ENCODE data around the gene LSS. TPM values are rescaled to one million over a fixed set of nuclear protein-coding genes. Genes with fewer than 3 reads are reported as not detected.

Gene LSS
- total RNA-seq, 1 experiment from 2014 or later, result 40.3 TPM

DNA sequence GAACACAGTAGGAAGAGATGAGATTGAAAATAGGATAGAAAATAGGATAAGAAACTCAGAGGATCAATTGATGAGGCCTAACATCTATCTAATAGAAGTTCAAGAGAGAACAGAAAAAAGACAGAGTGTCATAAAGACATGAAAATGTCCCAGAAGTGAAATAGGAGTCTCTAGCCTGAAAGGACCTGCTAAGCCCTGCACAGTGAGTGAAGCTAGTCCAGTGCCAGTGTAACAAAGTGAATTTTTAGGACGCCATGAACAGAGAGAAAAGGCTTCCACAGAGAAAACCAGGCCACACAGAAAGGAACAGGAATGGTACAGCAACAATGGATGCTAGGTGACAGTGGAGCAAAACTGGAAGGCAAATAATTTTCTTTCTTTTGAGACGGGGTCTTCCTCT lies 20.3 kb upstream of the LSS start:
- H3K9me3 ChIP-seq (ENCODE audit: low read length), result no peaks in the 10 kb centered on the region
- no peaks in the 10 kb centered on the region for H3K9me2 ChIP-seq (replicated peaks; ENCODE audit: insufficient read depth, low read length)
- DNase-seq, result no peak
- peak overlapping the region; percentile 6; the same call in 1 of the 2 replicates for H3K9ac ChIP-seq (ENCODE audit: low read length)
- peaks cover 67% of the 10 kb centered on the region for H3K36me3 ChIP-seq (ENCODE audit: insufficient read depth, low read length)
- H3K79me2 ChIP-seq (ENCODE audit: low read length), result peaks cover 21% of the 10 kb centered on the region
- H4K20me1 ChIP-seq (ENCODE audit: insufficient read depth, low read depth, low read length), result no peaks in the 10 kb centered on the region
- H2AFZ ChIP-seq (ENCODE audit: low read length), result no peak overlapping the region
- peak overlapping the region; percentile 86 for H3K27ac ChIP-seq (ENCODE audit: low read length)
- H3K4me3 ChIP-seq (ENCODE audit: low read length), result no peak overlapping the region
- H3K4me2 ChIP-seq (ENCODE audit: low read depth, low read length, poor library complexity, severe bottlenecking), result peak overlapping the region; percentile 65
- no peaks in the 10 kb centered on the region for H3K27me3 ChIP-seq (ENCODE audit: low read length)
- H3K4me1 ChIP-seq (ENCODE audit: low read length), result peaks cover 40% of the 10 kb centered on the region

DNA sequence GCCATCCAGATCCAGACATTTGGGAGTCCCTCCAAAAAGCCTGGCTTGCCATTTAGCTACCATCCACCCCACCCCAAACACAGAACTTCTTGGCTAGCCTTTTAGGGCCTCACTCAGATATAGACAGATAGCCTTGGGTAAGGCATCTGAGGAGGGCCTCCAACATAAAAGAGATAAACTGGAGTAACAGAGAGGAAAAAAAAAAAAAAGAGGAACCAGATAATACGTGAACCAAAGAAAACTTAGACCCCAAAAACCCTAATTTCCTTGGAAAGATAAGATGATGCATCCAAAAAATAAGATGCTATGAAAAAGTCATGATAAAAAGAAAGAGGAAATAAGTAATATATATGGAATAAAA lies 19.8 kb upstream of the LSS start:
- Histone ChIP-seq H3K27ac (ENCODE audit: low read length) (peak overlapping the region; percentile 86), H3K9ac (ENCODE audit: low read length) (peak overlapping the region; percentile 54), H3K79me2 (ENCODE audit: low read length) (peaks cover 21% of the 10 kb centered on the region), H2AFZ (ENCODE audit: low read length) (no peak overlapping the region), H4K20me1 (ENCODE audit: insufficient read depth, low read depth, low read length) (no peaks in the 10 kb centered on the region), H3K4me3 (ENCODE audit: low read length) (peak overlapping the region; percentile 36; the same call in 1 of the 2 replicates), H3K4me1 (ENCODE audit: low read length) (peaks cover 40% of the 10 kb centered on the region), H3K27me3 (ENCODE audit: low read length) (no peaks in the 10 kb centered on the region), H3K9me3 (ENCODE audit: low read length) (no peaks in the 10 kb centered on the region), H3K4me2 (ENCODE audit: low read depth, low read length, poor library complexity, severe bottlenecking) (peak overlapping the region; percentile 65), H3K36me3 (ENCODE audit: insufficient read depth, low read length) (peaks cover 67% of the 10 kb centered on the region), H3K9me2 (replicated peaks; ENCODE audit: insufficient read depth, low read length) (no peaks in the 10 kb centered on the region)
- peak; percentile 55 for DNase-seq

DNA sequence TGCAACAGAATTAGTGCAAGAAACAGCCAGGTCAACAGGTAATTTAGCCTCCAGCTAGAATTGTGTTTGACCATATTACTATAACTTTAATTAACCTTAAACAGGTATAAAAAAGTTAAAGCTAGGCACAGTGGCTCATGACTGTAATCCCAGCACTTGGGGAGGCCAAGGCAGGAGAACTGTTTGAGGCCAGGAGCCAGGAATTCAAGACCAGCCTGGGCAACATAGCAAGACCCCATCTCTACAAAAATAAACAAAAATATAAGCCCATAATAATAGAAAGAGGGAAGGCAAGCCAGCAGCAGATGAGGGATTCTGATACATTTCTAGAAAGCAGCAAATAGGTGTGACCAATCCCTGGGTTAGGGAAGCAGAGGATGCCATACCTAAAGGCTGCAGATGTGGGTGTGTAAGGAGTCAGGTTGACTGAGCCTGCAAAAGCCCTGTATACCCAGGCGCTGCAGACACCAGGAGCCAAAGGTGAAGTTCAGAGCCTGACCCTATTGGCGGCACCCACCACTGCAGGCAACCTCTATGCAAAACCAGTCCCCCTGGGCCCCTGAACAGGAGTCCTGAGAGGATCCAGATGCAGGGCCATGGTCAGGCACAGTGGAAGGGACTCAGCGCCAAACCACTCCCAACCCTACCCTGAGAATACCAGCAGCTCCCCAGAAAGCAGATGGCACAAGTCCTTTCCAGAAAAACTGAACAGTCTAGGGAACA lies 19.3 kb upstream of the LSS start:
- H3K36me3 ChIP-seq (ENCODE audit: insufficient read depth, low read length), result peaks cover 68% of the 10 kb centered on the region
- H2AFZ ChIP-seq (ENCODE audit: low read length), result no peak overlapping the region
- peak; percentile 79 for DNase-seq
- peak overlapping the region; percentile 36; the same call in 1 of the 2 replicates for H3K4me3 ChIP-seq (ENCODE audit: low read length)
- H3K4me2 ChIP-seq (ENCODE audit: low read depth, low read length, poor library complexity, severe bottlenecking), result peak overlapping the region; percentile 65
- H3K9ac ChIP-seq (ENCODE audit: low read length), result peak overlapping the region; percentile 54
- H3K27ac ChIP-seq (ENCODE audit: low read length), result peak overlapping the region; percentile 86
- no peaks in the 10 kb centered on the region for H3K27me3 ChIP-seq (ENCODE audit: low read length)
- peaks cover 21% of the 10 kb centered on the region for H3K79me2 ChIP-seq (ENCODE audit: low read length)
- peaks cover 40% of the 10 kb centered on the region for H3K4me1 ChIP-seq (ENCODE audit: low read length)
- H3K9me3 ChIP-seq (ENCODE audit: low read length), result no peaks in the 10 kb centered on the region
- H3K9me2 ChIP-seq (replicated peaks; ENCODE audit: insufficient read depth, low read length), result no peaks in the 10 kb centered on the region
- no peaks in the 10 kb centered on the region for H4K20me1 ChIP-seq (ENCODE audit: insufficient read depth, low read depth, low read length)

DNA sequence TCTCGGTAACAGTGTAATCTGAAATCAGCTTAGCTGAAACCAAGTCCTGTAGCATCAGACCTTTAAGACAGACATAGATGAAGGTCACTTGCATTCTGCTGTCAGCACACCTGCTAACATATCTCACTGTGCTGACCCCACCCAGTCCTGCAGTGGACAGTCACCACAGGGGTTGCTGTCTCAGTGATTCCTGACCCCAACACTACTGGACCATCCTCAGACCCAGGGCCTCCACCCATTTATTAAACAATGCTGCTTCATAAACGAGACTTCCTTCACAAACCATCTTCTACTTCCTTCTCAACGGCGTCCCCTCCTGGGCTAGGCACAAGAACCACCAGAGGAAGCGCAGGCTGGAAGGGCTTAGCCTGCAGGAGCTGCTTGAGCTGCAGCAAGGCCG lies 17.8 kb upstream of the LSS start:
- Histone ChIP-seq H3K36me3 (ENCODE audit: insufficient read depth, low read length) (peaks cover 78% of the 10 kb centered on the region), H3K79me2 (ENCODE audit: low read length) (peaks cover 26% of the 10 kb centered on the region), H3K4me1 (ENCODE audit: low read length) (peaks cover 39% of the 10 kb centered on the region), H3K27me3 (ENCODE audit: low read length) (no peaks in the 10 kb centered on the region), H4K20me1 (ENCODE audit: insufficient read depth, low read depth, low read length) (no peaks in the 10 kb centered on the region), H2AFZ (ENCODE audit: low read length) (no peak overlapping the region), H3K9me2 (replicated peaks; ENCODE audit: insufficient read depth, low read length) (no peaks in the 10 kb centered on the region), H3K27ac (ENCODE audit: low read length) (no peak overlapping the region), H3K9ac (ENCODE audit: low read length) (no peak overlapping the region), H3K9me3 (ENCODE audit: low read length) (no peaks in the 10 kb centered on the region), H3K4me3 (ENCODE audit: low read length) (no peak overlapping the region), H3K4me2 (ENCODE audit: low read depth, low read length, poor library complexity, severe bottlenecking) (no peak overlapping the region)
- no peak for DNase-seq

DNA sequence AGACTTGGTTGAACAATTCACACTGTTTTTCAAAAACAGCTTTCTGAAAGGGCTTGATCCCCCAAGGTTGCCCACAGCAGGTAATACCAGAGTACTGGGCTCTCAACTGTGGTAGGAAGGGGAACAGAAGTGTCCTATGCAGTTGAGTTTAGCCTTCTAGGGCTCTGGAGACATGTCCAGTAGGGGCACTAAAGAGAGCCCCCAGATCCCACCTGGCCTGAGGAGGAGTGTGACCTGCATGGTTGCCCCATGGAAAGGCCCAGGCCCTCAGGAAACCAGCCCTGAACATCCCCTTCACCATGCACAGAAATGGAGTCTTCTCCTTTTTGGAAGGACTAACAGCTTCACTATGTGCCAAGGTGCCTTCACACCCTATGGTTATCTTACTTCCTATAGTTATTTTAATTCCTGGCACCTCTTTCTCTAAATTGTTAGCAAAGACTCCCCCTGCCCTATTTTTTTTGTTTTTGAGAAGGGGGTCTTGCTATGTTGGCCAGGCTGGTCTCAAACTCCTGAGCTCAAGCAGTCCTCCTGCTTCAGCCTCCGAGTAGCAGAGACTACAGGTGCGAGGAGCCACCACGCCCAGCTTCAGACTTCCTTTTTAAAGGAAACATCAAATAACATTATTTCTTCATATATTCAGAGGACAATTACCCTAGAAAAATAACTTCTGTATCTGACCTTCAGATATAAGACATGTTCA lies 16.8 kb upstream of the LSS start:
- Histone ChIP-seq H3K27me3 (ENCODE audit: low read length) (no peaks in the 10 kb centered on the region), H3K4me2 (ENCODE audit: low read depth, low read length, poor library complexity, severe bottlenecking) (no peak overlapping the region), H3K4me1 (ENCODE audit: low read length) (peaks cover 29% of the 10 kb centered on the region), H3K27ac (ENCODE audit: low read length) (no peak overlapping the region), H3K36me3 (ENCODE audit: insufficient read depth, low read length) (peaks cover 73% of the 10 kb centered on the region), H3K9me3 (ENCODE audit: low read length) (no peaks in the 10 kb centered on the region), H3K9ac (ENCODE audit: low read length) (no peak overlapping the region), H2AFZ (ENCODE audit: low read length) (no peak overlapping the region), H3K4me3 (ENCODE audit: low read length) (no peak overlapping the region), H3K79me2 (ENCODE audit: low read length) (peaks cover 21% of the 10 kb centered on the region), H4K20me1 (ENCODE audit: insufficient read depth, low read depth, low read length) (no peaks in the 10 kb centered on the region), H3K9me2 (replicated peaks; ENCODE audit: insufficient read depth, low read length) (no peaks in the 10 kb centered on the region)
- no peak for DNase-seq

DNA sequence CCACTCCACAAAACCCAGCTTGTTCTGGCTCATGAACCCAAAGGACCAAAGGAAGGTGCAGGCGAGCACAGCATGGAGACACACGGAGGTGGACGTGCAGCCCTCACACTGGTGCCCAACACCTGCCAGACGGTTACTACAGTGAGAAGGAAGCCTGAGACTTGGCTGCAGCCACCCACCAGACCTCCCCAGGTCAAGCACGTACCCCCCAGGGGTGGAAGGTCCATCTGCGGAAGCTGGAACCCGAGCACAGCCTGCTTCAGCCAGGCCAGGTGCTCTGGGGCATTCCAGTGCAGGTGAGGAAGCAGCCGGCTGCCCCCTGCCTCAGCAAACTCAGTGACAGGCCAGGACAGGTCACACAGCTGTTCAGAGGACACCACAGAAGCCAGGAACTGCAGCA lies 16.0 kb upstream of the LSS start:
- Histone ChIP-seq H3K36me3 (ENCODE audit: insufficient read depth, low read length) (peaks cover 67% of the 10 kb centered on the region), H3K4me3 (ENCODE audit: low read length) (no peak overlapping the region), H3K27ac (ENCODE audit: low read length) (no peak overlapping the region), H3K4me1 (ENCODE audit: low read length) (peaks cover 22% of the 10 kb centered on the region), H2AFZ (ENCODE audit: low read length) (no peak overlapping the region), H3K9me3 (ENCODE audit: low read length) (no peaks in the 10 kb centered on the region), H3K4me2 (ENCODE audit: low read depth, low read length, poor library complexity, severe bottlenecking) (no peak overlapping the region), H3K27me3 (ENCODE audit: low read length) (no peaks in the 10 kb centered on the region), H3K79me2 (ENCODE audit: low read length) (peaks cover 20% of the 10 kb centered on the region; the same call in 1 of the 2 replicates), H3K9ac (ENCODE audit: low read length) (no peak overlapping the region), H3K9me2 (replicated peaks; ENCODE audit: insufficient read depth, low read length) (no peaks in the 10 kb centered on the region), H4K20me1 (ENCODE audit: insufficient read depth, low read depth, low read length) (no peaks in the 10 kb centered on the region)
- no peak for DNase-seq

DNA sequence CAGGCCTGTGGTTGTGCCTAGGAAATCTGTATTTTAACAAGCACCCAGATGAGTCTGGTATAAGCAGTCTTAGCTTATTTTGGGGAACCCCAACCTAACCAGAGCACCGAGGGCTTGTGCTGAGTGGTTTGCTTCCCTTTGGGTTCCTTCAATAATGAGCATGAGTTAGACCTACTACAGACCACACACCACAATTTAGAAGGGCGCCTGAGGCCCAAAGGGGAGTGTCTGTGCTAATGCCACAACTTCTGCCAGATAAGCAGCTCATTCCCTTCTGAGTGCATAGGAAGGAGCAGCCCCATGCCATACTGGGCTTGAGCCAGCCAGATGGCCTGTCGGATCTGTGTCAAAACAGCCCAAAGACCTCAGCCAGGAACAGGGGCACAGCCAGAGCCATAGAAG lies 15.4 kb upstream of the LSS start:
- DNase-seq, result no peak
- no peak overlapping the region for H3K27ac ChIP-seq (ENCODE audit: low read length)
- peaks cover 19% of the 10 kb centered on the region; the same call in 1 of the 2 replicates for H3K79me2 ChIP-seq (ENCODE audit: low read length)
- H3K4me2 ChIP-seq (ENCODE audit: low read depth, low read length, poor library complexity, severe bottlenecking), result no peak overlapping the region
- H4K20me1 ChIP-seq (ENCODE audit: insufficient read depth, low read depth, low read length), result no peaks in the 10 kb centered on the region
- no peak overlapping the region for H2AFZ ChIP-seq (ENCODE audit: low read length)
- H3K4me1 ChIP-seq (ENCODE audit: low read length), result peaks cover 16% of the 10 kb centered on the region
- peaks cover 64% of the 10 kb centered on the region for H3K36me3 ChIP-seq (ENCODE audit: insufficient read depth, low read length)
- no peak overlapping the region for H3K4me3 ChIP-seq (ENCODE audit: low read length)
- H3K9me2 ChIP-seq (replicated peaks; ENCODE audit: insufficient read depth, low read length), result no peaks in the 10 kb centered on the region
- no peaks in the 10 kb centered on the region for H3K27me3 ChIP-seq (ENCODE audit: low read length)
- no peak overlapping the region for H3K9ac ChIP-seq (ENCODE audit: low read length)
- H3K9me3 ChIP-seq (ENCODE audit: low read length), result no peaks in the 10 kb centered on the region

DNA sequence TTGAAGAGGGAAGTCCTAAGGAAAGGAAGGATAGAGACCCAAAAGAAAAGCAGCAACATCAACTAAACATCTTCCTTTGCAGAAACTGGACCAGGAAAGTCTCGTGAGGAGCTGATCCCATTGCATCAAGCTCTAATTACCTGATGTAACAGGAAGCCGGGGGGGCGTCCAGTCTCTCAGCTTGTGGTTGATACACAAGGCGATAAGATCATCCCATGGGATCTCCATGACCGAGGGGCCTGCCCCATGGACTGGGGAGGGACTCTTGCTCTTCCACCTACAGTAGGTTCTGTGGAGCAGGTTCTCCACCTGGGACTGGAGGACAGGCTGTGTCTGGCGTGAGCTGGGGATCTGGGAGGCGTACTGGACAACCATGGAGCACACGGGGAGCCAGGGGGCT lies 14.8 kb upstream of the LSS start:
- Histone ChIP-seq H3K4me2 (ENCODE audit: low read depth, low read length, poor library complexity, severe bottlenecking) (no peak overlapping the region), H2AFZ (ENCODE audit: low read length) (no peak overlapping the region)

More for the DNA sequence above, 14.8 kb upstream of the LSS start:
- Histone ChIP-seq H3K79me2 (ENCODE audit: low read length) (peaks cover 17% of the 10 kb centered on the region; the same call in 1 of the 2 replicates), H4K20me1 (ENCODE audit: insufficient read depth, low read depth, low read length) (no peaks in the 10 kb centered on the region), H3K27me3 (ENCODE audit: low read length) (no peaks in the 10 kb centered on the region), H3K4me3 (ENCODE audit: low read length) (no peak overlapping the region), H3K9ac (ENCODE audit: low read length) (no peak overlapping the region), H3K9me2 (replicated peaks; ENCODE audit: insufficient read depth, low read length) (no peaks in the 10 kb centered on the region), H3K4me1 (ENCODE audit: low read length) (peaks cover 10% of the 10 kb centered on the region), H3K9me3 (ENCODE audit: low read length) (no peaks in the 10 kb centered on the region), H3K36me3 (ENCODE audit: insufficient read depth, low read length) (peaks cover 64% of the 10 kb centered on the region), H3K27ac (ENCODE audit: low read length) (no peak overlapping the region)
- no peak for DNase-seq
